HG03439 (cell line): ENCODE data around the gene HK2.
"Not testable (repeated sequence)": the region's sequence is repeated elsewhere in the genome, so short reads cannot be mapped to it uniquely, and the experiment has no call there.

Source experiments
- ATAC-seq: cut with Tn5 transposase; IDR thresholded peaks from one replicate; pipeline ENCODE4 v1.9.1; 2021; ENCODE audit warnings: mild to moderate bottlenecking, moderate library complexity; ENCODE audit not compliant: unreplicated experiment

HK2 gene

DNA sequence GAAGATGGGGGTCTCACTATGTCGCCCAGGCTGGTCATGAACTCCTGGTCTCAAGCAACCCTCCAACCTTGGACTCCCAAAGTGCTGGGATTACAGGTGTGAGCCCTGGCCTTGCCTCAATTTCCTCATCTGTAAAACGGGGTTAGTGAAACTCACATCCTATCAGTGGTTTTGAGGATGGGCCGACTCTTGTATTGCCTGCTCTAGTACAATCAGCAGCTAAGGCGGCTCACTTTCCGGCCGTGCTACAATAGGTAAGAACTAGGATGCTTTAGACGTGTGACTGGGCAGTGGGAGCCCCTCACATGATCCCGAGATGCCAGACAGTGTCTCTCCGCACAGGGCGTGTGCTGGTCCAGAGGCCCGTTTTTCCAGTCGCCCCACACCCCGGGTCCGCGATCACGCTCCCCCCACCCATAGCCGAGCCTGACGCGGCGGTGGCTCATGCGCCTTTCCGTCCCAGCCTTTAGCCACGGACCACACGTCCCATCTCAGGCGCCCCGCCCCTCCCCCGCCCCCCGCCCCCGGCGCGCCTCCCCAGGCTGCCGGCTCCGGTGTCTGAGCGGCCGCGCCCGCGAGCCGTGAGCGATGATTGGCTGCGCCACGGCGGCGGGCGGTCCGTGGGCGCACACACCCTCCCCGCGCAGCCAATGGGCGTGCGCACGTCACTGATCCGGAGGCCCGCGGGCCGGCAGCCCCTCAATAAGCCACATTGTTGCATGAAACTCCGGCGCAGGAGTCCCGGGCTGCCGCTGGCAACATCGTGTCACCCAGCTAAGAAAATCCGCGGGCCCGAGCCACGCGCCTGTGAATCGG is at the start of gene HK2:
TSS of gene HK2 (plus strand) at position 710 of the 816 bp plus-strand sequence. CDS start 454 bp downstream, outside the sequence.
- ATAC-seq: peak; percentile 76

DNA sequence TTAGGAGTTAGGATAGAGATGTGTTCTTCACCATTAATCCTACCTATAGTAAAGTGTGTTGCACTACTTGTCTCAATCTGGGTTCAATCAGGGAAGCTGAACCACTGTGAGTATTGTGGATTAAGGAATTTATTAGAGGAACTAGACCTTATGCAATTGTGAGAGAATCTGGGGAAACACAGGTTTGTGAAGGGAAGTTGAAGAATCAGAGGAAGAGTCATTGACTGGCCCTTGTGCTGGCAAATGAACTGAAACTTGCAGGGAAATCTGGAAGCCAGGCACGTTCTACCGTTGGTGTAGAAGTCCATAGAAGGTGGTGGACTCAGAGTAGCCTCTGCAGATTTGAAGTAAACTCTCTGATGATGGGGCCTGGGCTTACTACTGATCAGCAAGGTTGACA is 44.7 kb upstream of the HK2 start:
- ATAC-seq: no peak

DNA sequence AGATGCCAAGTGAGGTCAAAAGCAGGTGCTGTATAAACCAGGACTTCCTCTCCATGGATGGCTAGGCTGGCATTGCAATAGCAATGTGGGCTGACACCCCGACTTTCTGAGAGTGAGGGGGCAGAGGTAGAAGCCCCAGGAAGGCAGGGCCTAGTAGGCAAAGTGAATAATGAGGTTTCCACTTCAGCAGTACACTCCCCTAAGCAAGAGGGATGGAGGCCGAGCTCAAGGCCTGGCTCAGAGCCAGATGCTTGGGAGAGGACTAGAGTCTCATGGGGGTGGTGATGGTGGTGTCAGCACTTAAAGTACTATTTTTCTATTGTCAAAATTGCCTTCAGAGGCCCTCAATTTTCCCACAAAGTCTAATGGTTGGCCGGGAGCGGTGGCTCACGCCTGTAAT is 41.6 kb upstream of the HK2 start:
- ATAC-seq: no peak

DNA sequence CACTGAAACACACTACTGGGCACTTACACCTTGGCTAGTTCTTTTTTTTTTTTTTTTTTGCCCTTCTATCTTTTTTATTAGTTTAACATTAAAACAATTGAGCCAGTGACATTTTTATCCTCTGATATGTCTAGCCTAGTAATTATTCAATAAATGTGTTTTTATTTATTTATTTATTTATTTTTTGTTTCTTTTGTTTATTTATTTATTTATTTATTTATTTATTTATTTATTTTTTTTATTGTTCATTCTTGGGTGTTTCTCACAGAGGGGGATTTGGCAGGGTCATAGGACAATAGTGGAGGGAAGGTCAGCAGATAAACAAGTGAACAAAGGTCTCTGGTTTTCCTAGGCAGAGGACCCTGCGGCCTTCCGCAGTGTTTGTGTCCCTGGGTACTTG is 39.0 kb upstream of the HK2 start:
- not testable (repeated sequence) for ATAC-seq

DNA sequence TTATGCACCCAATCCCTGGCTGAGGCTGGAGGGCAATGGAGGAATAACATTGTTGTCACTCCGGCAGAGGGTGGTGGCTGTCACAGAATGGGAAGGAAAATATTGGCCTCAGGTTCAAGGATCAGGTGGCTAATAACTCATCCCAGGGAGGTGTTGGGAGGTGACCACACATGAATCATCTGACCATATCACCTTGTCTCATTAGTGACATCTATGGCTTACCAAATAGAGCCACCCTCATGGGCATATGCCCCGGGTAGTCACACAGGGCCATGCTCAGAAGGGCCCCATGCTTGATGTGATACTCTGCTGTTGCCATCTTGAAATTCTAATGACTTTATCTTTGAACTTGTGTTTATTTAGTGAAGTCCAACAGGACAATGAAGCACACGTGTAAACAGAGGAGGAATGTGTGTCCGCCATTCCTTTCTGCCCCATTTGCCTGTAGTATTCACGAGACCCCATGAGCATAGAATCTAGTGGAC is 27.5 kb upstream of the HK2 start:
- ATAC-seq: no peak

DNA sequence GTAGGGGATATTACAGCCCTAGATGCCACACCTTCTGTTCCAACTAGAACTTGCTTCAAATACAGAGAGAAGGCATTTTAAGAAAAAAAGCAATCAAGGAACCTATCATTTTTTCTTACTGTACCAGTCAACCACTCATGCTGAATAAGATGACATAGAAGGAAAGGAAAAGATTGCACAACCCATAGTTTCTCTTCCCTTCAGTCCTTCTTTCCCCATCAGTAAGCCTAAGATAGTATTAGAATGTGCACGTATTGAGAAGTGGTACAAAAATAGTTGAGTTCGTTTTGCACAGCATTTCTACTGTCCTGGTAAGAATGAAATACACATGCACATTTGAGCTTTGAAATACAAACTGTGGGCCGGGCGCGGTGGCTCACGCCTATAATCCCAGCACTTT is 27.0 kb upstream of the HK2 start:
- ATAC-seq: no peak

DNA sequence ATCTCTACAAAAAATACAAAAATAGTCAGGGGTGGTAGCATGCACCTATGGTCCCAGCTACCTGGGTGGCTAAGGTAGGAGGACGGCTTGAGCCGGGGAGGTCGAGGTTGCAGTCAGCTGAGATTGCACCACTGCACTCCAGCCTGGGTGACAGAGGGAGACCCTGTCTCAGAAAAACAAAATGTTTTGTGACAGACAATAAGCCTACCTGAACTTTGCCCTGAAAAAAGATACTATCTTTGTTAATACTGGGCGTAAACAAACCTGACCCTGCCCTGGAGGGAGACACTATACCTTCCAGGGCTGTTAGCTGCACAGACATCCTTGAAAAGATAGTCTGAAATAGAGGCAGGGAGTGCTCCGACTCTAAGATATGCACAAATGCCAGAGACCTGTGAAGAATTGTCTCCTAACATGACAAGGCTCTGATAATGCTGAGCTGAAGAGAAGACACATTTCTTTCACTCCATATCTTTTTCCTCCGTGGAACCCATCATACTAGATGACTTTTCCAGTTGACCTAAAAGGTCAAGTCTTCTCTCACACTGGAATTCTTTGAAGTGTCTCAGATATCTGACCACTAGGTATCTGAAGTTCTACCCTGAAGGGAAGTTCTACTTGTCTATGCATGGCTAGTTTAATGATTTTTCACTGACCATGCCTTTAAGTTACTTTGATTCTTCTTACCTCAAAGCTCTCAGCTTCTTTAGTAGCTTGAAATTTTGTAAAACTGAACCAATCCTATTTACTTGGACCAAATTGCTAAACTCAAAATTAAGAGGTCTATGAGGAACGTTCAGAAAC is 20.9 kb upstream of the HK2 start:
- ATAC-seq: no peak

DNA sequence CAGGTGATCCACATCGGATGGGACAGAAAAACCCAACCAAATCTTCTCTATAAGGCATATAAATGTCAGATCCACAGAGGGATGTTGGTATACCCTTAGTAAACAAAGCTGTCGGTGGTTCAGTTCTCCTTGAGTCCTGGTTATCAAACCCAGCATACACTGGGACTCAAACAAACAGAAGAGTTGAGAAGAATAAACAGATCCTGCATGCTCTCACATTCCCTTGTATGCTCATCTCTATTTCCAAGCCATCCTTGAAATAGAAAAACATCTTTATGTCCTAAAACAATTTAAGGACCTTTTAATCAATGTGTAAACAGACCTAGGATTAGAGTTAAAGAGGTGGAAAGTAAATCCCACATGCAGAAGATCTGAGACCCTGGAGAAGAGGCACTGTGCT is 19.8 kb upstream of the HK2 start:
- ATAC-seq: no peak

DNA sequence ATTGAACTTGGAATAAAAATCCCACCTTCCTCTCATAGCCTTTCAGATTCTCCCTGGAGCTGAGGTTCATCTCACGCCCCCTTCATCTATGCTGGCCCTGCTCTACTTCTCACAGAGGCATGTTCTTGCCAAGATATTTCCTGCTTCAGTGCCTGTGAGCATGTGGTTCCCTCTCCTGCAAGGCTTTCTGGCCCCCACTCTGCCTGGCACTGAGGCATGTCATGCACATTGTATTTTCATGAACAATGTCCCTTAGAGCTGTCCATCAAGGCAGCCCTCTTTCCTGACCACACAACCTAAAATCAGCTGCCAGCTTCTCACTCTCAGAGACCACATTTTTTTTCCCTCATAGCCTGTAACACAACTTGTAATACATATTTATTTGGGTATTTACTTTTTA is 18.0 kb upstream of the HK2 start:
- no peak for ATAC-seq

DNA sequence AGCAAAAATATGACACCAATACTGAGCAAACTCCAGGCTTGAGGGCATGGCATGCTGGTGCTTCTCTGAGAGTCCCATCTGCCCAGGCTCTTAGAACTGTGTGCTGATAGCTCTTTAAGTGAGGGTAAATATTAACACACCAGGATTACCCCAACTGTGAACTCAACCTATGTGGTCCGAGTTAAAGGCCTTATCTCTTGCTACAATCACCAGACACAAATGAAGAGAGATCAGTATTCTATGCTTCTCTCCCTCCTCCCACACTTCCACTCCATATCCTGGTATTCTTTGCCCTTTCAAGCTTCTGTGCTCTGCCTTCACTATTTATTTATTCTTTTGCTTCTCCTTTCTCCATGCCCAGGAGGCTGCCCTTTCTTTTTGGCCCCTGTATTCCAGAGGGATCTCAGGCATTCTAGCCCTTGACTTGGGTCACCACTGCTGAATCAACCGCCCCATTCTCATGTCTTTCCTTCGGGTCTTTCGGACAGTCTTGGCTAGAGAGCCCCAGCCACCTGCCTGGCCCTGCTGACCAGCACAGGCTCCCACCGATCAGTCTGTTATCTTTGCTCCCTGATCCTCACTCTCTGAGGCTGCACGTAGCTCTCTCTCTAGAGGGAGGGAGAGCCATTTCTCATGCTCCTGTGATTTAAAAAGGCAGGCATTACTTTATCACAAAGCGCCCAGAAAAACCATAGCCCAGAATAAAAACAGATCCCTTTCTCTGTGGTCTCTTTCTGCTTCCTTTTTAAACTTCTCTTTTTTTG is 17.2 kb upstream of the HK2 start:
- ATAC-seq: no peak

DNA sequence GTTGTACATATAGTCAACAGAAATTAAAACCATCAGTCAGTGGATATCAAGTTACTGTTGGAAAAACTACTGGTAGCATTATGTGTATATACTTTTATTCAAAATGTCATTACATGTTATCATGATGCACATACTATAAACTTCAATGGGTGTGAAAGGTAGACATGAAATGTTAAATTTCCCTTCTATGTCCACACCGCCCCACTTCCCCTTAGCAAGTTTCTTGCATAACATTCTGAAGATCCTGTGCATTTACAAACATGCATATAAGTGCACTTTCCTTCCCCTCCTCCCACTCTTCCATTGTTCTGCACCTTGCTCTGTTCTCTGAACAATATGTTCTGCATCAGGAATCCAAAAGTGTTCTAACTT is 16.6 kb upstream of the HK2 start:
- ATAC-seq: no peak

DNA sequence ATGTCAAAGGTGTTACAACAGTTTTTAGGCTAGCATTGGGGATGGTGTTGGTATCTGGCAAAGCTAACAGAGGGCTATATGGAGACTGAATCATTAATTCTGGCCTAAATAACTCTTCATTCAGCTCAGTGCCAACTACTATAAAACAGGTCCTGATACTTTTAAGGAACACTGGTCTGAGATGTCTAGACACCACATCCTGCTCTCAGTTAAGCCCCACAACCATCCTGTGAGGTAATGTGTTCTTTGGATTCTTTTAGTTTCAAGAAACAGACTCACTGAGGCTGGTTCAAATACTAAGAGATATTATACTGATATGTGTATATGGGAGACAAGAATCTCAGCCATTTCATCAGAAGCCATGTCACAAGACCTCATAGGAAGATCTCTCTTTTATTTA is 14.2 kb upstream of the HK2 start:
- ATAC-seq: no peak

DNA sequence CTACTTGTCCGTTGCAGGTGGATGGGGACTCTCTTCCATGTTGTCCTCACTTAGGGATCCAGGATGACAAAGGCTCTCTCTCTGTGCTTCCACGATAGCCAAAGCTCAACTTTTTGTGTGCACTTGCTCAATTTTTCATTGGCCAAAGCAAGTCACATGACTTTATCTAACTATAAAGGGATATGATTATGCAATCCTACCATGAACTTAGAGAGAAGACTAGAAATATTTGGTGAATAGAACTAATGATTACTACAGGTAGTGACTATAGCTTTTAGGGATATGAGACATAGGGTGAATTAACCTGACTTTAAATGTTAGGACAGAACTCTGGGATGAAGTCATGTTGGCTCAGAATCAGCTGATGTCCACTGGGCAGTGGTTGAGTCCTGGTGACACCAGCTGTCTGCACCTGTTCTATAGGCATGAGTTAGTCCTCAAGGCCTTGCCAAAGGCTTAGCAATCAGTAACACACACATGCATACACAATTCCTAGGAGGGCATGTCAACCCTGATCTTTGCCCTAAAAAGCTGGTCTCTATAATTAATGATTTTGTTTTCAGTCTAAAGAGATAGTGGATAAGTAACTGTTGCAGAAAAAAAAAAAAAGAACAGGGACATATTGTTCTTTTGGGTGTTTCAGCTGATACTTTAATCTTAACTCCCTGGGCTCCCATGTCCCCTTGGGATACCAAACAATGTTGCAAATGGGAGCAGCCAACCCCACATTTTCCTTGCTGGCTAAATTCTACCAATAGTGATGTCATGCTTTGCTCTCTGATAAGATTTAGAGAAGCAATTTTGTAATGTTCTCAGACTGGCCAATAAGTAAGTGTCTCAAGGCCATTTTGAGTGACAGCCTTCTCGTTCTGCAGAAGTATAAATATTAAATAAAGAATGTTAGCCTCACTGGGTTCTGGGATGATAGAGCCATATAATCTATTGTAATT is 12.5 kb upstream of the HK2 start:
- ATAC-seq: no peak

DNA sequence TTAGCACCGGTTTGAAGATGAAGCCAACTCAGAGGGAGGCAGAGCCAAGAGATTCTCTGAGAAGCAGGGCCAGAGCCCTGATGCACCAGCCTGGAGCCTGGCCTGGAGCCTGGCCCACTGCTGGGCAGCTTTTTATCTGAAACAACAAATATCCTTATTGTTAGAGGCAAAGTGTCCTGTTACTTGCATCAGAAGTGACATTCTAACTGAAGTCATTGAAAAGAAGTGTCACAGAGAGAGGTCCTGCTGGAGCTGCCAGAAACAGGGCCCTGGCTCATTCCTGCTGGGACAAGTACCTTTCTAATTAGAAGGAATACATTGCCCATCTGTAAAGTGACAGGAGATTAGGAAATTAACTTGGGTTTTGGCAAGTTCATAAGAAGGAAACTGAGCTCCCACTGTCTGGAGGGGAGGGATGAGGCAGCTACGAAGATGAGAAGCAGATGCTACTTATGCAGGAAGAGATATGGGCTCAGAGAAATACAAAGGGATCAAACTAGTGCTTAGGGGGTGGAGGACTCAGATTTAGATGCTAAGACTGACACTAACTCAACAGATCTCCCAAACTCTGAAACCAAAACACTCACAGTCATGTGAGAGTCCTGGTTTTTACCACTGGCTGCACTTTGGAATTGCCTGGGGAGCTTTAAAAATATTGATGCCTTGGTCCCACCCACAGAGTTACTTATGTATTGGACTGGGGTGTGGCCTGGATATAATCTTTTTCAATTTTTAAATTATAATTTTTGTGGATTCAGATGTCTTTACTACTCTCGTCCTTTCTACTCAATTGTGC is 11.0 kb upstream of the HK2 start:
- no peak for ATAC-seq

DNA sequence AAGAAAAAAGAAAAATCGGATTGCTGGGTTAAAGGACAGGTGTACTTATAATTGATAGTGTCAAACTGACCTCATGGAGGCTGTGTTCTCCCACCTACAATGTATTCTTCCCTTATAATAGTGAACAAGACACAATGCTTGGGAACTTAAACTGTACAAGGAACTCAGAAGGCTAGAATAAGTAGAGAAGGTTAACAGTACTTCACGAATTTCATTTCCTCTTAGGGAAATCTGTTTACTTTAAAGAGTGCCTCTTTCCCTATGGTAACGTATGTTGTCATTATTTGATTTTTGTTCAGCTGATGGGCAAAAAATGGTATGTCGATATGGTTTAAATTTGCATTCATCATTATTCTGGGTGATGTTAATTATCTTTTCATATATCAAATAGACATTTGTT is 9.2 kb upstream of the HK2 start:
- ATAC-seq: no peak

DNA sequence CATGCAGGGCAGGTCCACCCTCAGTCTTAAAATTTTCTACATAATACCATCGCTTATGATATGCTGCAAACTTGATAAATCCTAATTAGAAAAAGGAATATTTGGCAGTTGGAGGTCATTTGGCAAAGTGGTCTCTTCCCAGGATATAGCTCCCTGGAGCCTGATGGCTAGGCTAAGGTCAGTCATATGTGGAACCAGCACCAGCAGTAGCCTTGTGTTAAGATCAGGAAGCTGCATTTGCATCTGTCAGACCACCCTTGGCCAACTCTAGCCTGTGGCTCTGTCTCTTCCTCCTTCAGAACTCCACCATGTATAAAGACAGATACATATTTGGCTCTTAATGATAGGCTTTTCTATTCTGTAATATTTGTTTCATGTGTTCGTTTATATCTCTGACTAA is 5.4 kb upstream of the HK2 start:
- ATAC-seq: no peak

DNA sequence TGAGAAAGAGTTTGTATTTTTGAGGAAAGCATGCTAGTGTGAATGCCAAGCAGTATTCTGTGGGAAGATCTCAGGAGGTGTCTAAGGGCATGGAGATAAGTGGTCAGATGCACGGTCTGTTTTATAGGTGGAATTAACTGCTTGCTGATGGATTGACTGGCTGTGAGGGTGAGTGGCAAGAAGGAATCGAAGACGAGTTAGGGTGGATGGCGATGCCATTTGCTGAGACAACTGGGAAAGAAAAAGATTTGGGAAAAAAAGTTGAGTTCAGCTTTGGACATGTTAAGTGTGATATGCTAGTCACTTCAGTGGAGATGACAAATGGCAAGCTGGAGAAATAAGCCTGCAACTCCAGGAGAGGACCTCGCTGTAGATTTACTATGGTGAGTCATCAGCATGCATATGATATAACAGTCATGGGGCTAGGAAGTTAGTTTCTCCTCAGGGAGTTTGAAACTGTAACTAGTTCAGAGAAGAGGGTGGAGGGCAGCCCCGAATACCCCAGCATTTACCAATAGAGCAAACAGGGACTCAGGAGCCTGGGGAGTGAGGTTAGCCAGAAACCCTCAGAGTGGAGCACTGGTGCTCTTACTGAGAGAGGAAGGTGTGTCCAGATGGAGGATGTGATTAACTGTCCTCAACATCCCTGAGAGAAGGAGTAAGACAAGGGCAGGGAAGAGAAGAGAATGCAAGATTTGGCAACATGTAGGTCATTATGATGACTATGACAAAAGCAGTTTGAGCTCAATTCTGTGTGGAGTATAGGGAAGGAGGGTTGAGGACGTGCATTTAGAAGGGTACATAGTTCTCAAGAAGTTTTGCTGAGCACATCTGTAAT is 2.0 kb upstream of the HK2 start:
- no peak for ATAC-seq

DNA sequence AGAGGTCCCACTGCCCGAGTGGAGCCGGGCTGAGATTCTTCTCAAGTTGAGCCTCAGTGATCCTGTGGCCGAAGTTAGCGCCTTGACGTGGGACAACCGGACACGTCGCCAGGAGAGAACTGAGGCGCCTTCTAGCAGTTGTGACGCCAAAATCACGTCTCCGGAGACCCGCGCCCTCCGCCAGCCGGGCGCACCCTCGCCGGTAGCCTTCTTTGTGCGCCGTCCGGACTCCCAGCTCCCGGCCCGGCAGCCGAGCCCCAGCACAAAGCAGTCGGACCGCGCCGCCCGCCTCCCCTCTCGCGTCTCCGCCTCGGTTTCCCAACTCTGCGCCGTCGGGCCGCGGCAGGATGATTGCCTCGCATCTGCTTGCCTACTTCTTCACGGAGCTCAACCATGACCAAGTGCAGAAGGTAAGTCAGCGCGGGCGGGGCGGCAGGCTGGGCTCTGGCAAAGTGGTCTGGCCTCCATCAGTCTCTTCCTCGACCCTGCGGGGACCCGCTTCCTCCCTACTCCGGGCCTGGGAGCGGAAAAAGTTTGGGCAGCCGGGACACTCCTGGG is 386 bp downstream of the HK2 start:
- peak; percentile 13 for ATAC-seq
